Heart left ventricle (tissue), 16 donors: ENCODE results near the gene HRAS. TPM values are rescaled to one million over a fixed set of nuclear protein-coding genes. Genes with fewer than 3 reads are reported as not detected.

Experiments used
- ATAC-seq, 4 donors: fragments of 200-7000 bp; cut with Tn5 transposase; one replicate each; pipeline ENCODE4 v1.9.1; 2020 to 2022; ENCODE audit warnings: moderate library complexity in 4 of 4, mild to moderate bottlenecking in 3 of 4, moderate number of reproducible peaks in 1 of 4
- DNase-seq, 5 donors: peaks; one replicate each; pipeline ENCODE4 v3.0.0-alpha.2; 2020
- H3K27ac ChIP-seq, 12 donors: fragments of 200-600 bp; sonication (generic) in 4 of 12; one replicate each; pipeline versions ENCODE4 v1.5.0 to v1.8.0; 2016 to 2022; ENCODE audit warnings: mild to moderate bottlenecking in 2 of 12
- H3K27me3 ChIP-seq, 9 donors: fragments of 200-600 bp; sonication (generic) in 2 of 9; one replicate each; pipeline versions ENCODE4 v1.5.1 to v1.8.0; 2016 to 2022; ENCODE audit warnings: mild to moderate bottlenecking in 3 of 9
- H3K36me3 ChIP-seq, 9 donors: fragments of 200-600 bp; sonication (generic) in 2 of 9; one replicate each; pipeline versions ENCODE4 v1.5.0 to v1.8.0; 2018 to 2022; ENCODE audit warnings: mild to moderate bottlenecking in 2 of 9
- H3K4me1 ChIP-seq, 12 donors: fragments of 200-600 bp; sonication (generic) in 4 of 12; one replicate each; pipeline versions ENCODE4 v1.5.0 to v1.8.0; 2016 to 2022; ENCODE audit warnings: mild to moderate bottlenecking in 3 of 12
- H3K4me3 ChIP-seq, 12 donors: fragments of 200-600 bp; sonication (generic) in 4 of 12; one replicate each; pipeline versions ENCODE4 v1.5.0 to v1.8.0; 2017 to 2022; ENCODE audit warnings: mild to moderate bottlenecking in 9 of 12, moderate library complexity in 4 of 12
- H3K9me3 ChIP-seq, 12 donors: fragments of 200-600 bp; sonication (generic) in 4 of 12; one replicate each; pipeline versions ENCODE4 v1.5.0 to v1.8.0; 2016 to 2022; ENCODE audit warnings: mild to moderate bottlenecking in 1 of 12
- CTCF ChIP-seq, 12 donors: fragments of 200-600 bp; sonication (generic) in 4 of 12; IDR thresholded peaks; one replicate each; pipeline versions ENCODE4 v1.5.0 to v1.8.0; 2018 to 2022; ENCODE audit warnings: antibody characterized with exemption in 12 of 12, mild to moderate bottlenecking in 5 of 12
- POLR2A ChIP-seq, 2 donors: fragments of 450-650 bp; IDR thresholded peaks; one replicate each; pipeline ENCODE4 v1.6.1; 2017; ENCODE audit warnings: antibody characterized with exemption in 2 of 2, mild to moderate bottlenecking in 2 of 2, moderate library complexity in 2 of 2
- WGBS, 4 donors: extraction: QIAGEN DNeasy Blood & Tissue Kit in 2 of 4; methylation state at CpG; one replicate each; pipeline versions ENCODE4 v1.1.5 to v1.1.7; 2013 to 2018; 5-methylcytosine and 5-hydroxymethylcytosine counted together
- intact Hi-C, 10 donors: fragments of 100-400 bp; cut with DNase I; formaldehyde crosslinking; loops; one replicate each; pipeline versions ENCODE4 v1.11.1 to v1.14.2; 2022
- polyA plus RNA-seq, 2 donors: library from polyadenylated mRNA; stranded (reverse); fragments of 200-250 nt; gene quantifications; one replicate each; pipeline ENCODE4 v1.2.3, GENCODE V29; 2013
- total RNA-seq, 9 donors: library from RNA; depleted of rRNA in 2 of 9; stranded (reverse); fragments of >200 nt in 2 of 9; fragmentation: NEBNext Ultra II Directional in 3 of 9; extraction: Animal tissue kit (Norgen Biotek cat#: 25700) in 3 of 9; gene quantifications; one replicate each; pipeline versions ENCODE4 v1.1.0 to v1.2.4, GENCODE V29; 2016 to 2023
- donor health status: ischemic (EF 13 %, LVEDD 7.1; RV severe dilation, severe dysfunction).
- donor health status: healthy with polysubstance abuse.
- donor health status: DM: no; HTN: yes; CAD: no.
- donor health status: DM: no; HTN: no; CAD: no.
- donor health status: ischemic (EF 25% LVEDD 6.9; RV normal size, moderate dysfunction).
- donor health status: ischemic (EF 25% LVEDD 5.7; RV mildly dilated, moderate dysfunction).
- donor health status: healthy.
- donor health status: DM: yes; HTN: yes; CAD: no.
- donor health status: ischemic (EF 35%, LVEDD 5.7; RV mildly dilated, moderate dysfunction).
- donor health status: nonischemic (EF 11% LVEDD 7.7; RV severe dilation, severe dysfunction).
- donor health status: DM: yes; HTN: yes; CAD: no.
- donor health status: PGD.
- donor health status: ischemic (EF 29% LVEDD 5.4; RV normal size, mild dysfunction).
- donor health status: nonischemic (EF 23%, LVEDD 6.1; RV moderate dilation, normal function).

The HRAS gene
- total and polyA plus RNA-seq, 11 donors = 44.0 to 99.3 (median 59.8) TPM

GRCh38 chr11:507727-508515 is 27.5 kb downstream of the HRAS start:
- H3K27ac ChIP-seq = peak overlapping the region in 11 of 12 donors; percentile 60 to 100 (median 98)
- peaks cover 8 to 44% (median 36%) of the 10 kb centered on the region in 12 donors for H3K4me1 ChIP-seq
- intact Hi-C loops = loop anchor here in 8 of 10 donors (2.0 to 10.0 kb wide), 6 partner anchors 56 to 303 kb away; partner anchors contain the start of genes PTDSS2 (in 4 of the 8), BET1L (in 3 of the 8), RIC8A (in 3 of the 8) and IFITM2 (in 1 of the 8)
- H3K9me3 ChIP-seq = no peaks in the 10 kb centered on the region
- peaks cover 0 to 30% (median 21%) of the 10 kb centered on the region in 9 donors for H3K36me3 ChIP-seq
- ATAC-seq (no peak), DNase-seq (peak in 3 of 5 donors; percentile 5 to 40 (median 35))
- TF ChIP-seq CTCF (IDR thresholded peaks at IDR 0.05) (no peak), POLR2A (IDR thresholded peaks at IDR 0.05) (no peak)
- H3K4me3 ChIP-seq = peak overlapping the region; percentile 52 to 98 (median 82)
- H3K27me3 ChIP-seq = no peaks in the 10 kb centered on the region
- WGBS, 4 donors = 45 to 91% (median 52%) methylated on average over 25 to 45 of the region's 45 CpGs

GRCh38 chr11:506995-507726 is 28.2 kb downstream of the HRAS start, which contains the start of gene RNH1:
Gene RNH1 (minus strand): TSS chr11:507242. CDS start chr11:502162, 5,080 bp downstream.
- Histone ChIP-seq H3K4me1 (peaks cover 8 to 51% (median 43%) of the 10 kb centered on the region in 12 donors), H3K27ac (peak within 1 kb of the TSS; percentile 95 to 100 (median 99)), H3K36me3 (peaks cover 0 to 29% (median 20%) of the 10 kb centered on the region in 9 donors), H3K4me3 (peak within 1 kb of the TSS; percentile 52 to 98 (median 82)), H3K9me3 (no peaks in the 10 kb centered on the region), H3K27me3 (no peaks in the 10 kb centered on the region)
- ATAC-seq (peak; percentile 79 to 90 (median 86)), DNase-seq (peak; percentile 99 to 100 (median 99))
- TF ChIP-seq CTCF (IDR thresholded peaks at IDR 0.05) = no peak
- peak in 1 of 2 donors; percentile 41 for TF ChIP-seq POLR2A (IDR thresholded peaks at IDR 0.05)
- WGBS, 4 donors = 0 to 1% (median 1%) methylated on average over 53 to 93 of the region's 93 CpGs
- intact Hi-C loops = loop anchor here in 8 of 10 donors (1.0 to 10.0 kb wide), 8 partner anchors 11 to 302 kb away; partner anchors contain the start of genes PTDSS2 (in 4 of the 8), BET1L (in 3 of the 8), RIC8A (in 3 of the 8) and IFITM2 (in 1 of the 8)

- H3K4me3 ChIP-seq = peak overlapping the region; percentile 52 to 98 (median 82)
- intact Hi-C loops = loop anchor here in 8 of 10 donors (1.0 to 10.0 kb wide), 8 partner anchors 12 to 302 kb away; partner anchors contain the start of genes PTDSS2 (in 4 of the 8), BET1L (in 3 of the 8), RIC8A (in 3 of the 8) and IFITM2 (in 1 of the 8)
- peak in 1 of 2 donors; percentile 69 for TF ChIP-seq POLR2A (IDR thresholded peaks at IDR 0.05)
- no peak for TF ChIP-seq CTCF (IDR thresholded peaks at IDR 0.05)
- peak; percentile 98 to 99 (median 99) for DNase-seq
- H3K9me3 ChIP-seq = no peaks in the 10 kb centered on the region
- peak; percentile 79 to 87 (median 84) for ATAC-seq
- H3K36me3 ChIP-seq = peaks cover 0 to 28% (median 22%) of the 10 kb centered on the region in 9 donors
- 0% methylated on average over 20 to 71 of the region's 71 CpGs for WGBS, 4 donors
- H3K4me1 ChIP-seq = peaks cover 8 to 59% (median 49%) of the 10 kb centered on the region in 12 donors
- H3K27ac ChIP-seq = peak overlapping the region; percentile 95 to 100 (median 99)
- H3K27me3 ChIP-seq = no peaks in the 10 kb centered on the region
Measured at GRCh38 chr11:506238-506994, 29.0 kb downstream of the HRAS start.
